T-cell (primary cell): ENCODE data around the gene C17orf78. TPM values are rescaled to one million over a fixed set of nuclear protein-coding genes. Genes with fewer than 3 reads are reported as not detected.

Experiments used
- ATAC-seq, 4 experiments: fragments of 200-7000 bp in 3 of 4; fragments of 150-1000 bp in 1 of 4; cut with Tn5 transposase; replicated peaks in 1 of 4; 1 replicate in 3 of 4; 2 replicates in 1 of 4; pipeline ENCODE4 v1.10.0; 2021; ENCODE audit warnings: moderate library complexity in 3 of 4, mild to moderate bottlenecking in 2 of 4, moderate number of reproducible peaks in 1 of 4
- CTCF ChIA-PET, 2 donors: fragments of 300-600 bp; sonication (Branson Sonifier 250); formaldehyde crosslinking; loops; one replicate each; lab custom pipeline; 2022; ENCODE audit warnings: antibody characterized with exemption in 2 of 2; lab: Charles Lee
- POLR2A ChIA-PET, 2 donors: fragments of 300-600 bp; sonication (Branson Sonifier 250); formaldehyde crosslinking; loops; one replicate each; lab custom pipeline; 2022; ENCODE audit warnings: antibody characterized with exemption in 2 of 2; lab: Charles Lee
- DNase-seq, 35 experiments: peaks; one replicate each; pipeline versions ENCODE4 v3.0.0 to v3.0.0-alpha.2; 2013 to 2023
- H3K27ac ChIP-seq: one replicate; pipeline ENCODE4 v1.5.1; 2013; ENCODE audit warnings: low read length
- H3K27me3 ChIP-seq, 2 experiments: replicated peaks in 1 of 2; 1 replicate in 1 of 2; 2 replicates in 1 of 2; pipeline versions ENCODE4 v1.6.1 to v1.7.0; 2013; ENCODE audit warnings: low read length in 1 of 2, mixed read lengths in 1 of 2; ENCODE audit not compliant: control insufficient read depth in 2 of 2, insufficient read depth in 2 of 2; ENCODE audit errors: extremely low read depth in 1 of 2
- H3K36me3 ChIP-seq, 2 donors: 1 replicate in 1 of 2; 2 replicates in 1 of 2; pipeline versions ENCODE4 v1.6.1 to v1.7.0; 2013; ENCODE audit warnings: low read length in 1 of 2; ENCODE audit not compliant: control insufficient read depth in 2 of 2, insufficient read depth in 1 of 2; ENCODE audit errors: extremely low read depth in 1 of 2
- H3K4me1 ChIP-seq, 2 experiments: 1 replicate in 1 of 2; 2 replicates in 1 of 2; pipeline versions ENCODE4 v1.6.1 to v1.7.0; 2013; ENCODE audit warnings: low read length in 2 of 2, mixed read lengths in 1 of 2; ENCODE audit not compliant: insufficient read depth in 2 of 2, control insufficient read depth in 1 of 2; ENCODE audit errors: extremely low read depth in 1 of 2
- H3K4me3 ChIP-seq, 2 donors: 1 replicate in 1 of 2; 2 replicates in 1 of 2; pipeline versions ENCODE4 v1.5.1 to v1.7.0; 2013; ENCODE audit warnings: mild to moderate bottlenecking in 2 of 2, low read length in 1 of 2, moderate library complexity in 1 of 2; ENCODE audit not compliant: control insufficient read depth in 1 of 2; ENCODE audit errors: extremely low read depth in 1 of 2
- H3K9me3 ChIP-seq: 2 replicates; pipeline ENCODE4 v1.7.0; 2013
- H3K27ac Mint-ChIP-seq, 2 donors: one replicate each; pipeline ENCODE4 v1.8.0; 2020 to 2021; ENCODE audit warnings: mild to moderate bottlenecking in 2 of 2, mixed read lengths in 2 of 2
- H3K27me3 Mint-ChIP-seq, 2 donors: one replicate each; pipeline ENCODE4 v1.8.0; 2021 to 2022; ENCODE audit warnings: mixed read lengths in 2 of 2
- H3K36me3 Mint-ChIP-seq: one replicate; pipeline ENCODE4 v1.8.0; 2021; ENCODE audit warnings: mixed read lengths
- H3K4me1 Mint-ChIP-seq, 3 donors: one replicate each; pipeline ENCODE4 v1.8.0; 2020 to 2022; ENCODE audit warnings: mixed read lengths in 3 of 3, mild to moderate bottlenecking in 1 of 3
- H3K4me3 Mint-ChIP-seq, 3 donors: one replicate each; pipeline ENCODE4 v1.8.0; 2020 to 2022; ENCODE audit warnings: mild to moderate bottlenecking in 3 of 3, mixed read lengths in 3 of 3, moderate library complexity in 3 of 3
- H3K9me3 Mint-ChIP-seq, 3 donors: one replicate each; pipeline ENCODE4 v1.8.0; 2020 to 2022; ENCODE audit warnings: mixed read lengths in 3 of 3
- WGBS: methylation state at CpG from one replicate; pipeline ENCODE4 v1.1.5; 2013; ENCODE audit warnings: missing lambda C conversion rate; ENCODE audit not compliant: insufficient coverage; 5-methylcytosine and 5-hydroxymethylcytosine counted together
- total RNA-seq, 35 experiments: library from RNA in 6 of 35; stranded (reverse) in 6 of 35; fragments of 120-200 nt in 1 of 35; gene quantifications; one replicate each; pipeline versions ENCODE4 v1.2.1 to v1.2.4 and lab custom pipeline; 2013 to 2026

The C17orf78 gene
- total RNA-seq, 5 donors from 2014 or later (not counting 1 experiment from before 2014, with no cell fraction given): not detected

GRCh38 chr17:37382056-37382455 lies 6.3 kb downstream of the C17orf78 start:
- DNase-seq (no peak), ATAC-seq (no peak)
- Mint-ChIP-seq H3K36me3 (no peaks in the 10 kb centered on the region), H3K9me3 (no peaks in the 10 kb centered on the region), H3K27ac (no peak overlapping the region), H3K27me3 (no peaks in the 10 kb centered on the region), H3K4me1 (no peaks in the 10 kb centered on the region), H3K4me3 (no peak overlapping the region)
- CTCF ChIA-PET: interaction anchor here in 1 of 2 donors (0.7 kb wide), 1 partner anchor 880 kb away, joined by 3 read pairs; no protein-coding TSS in a partner anchor
- POLR2A ChIA-PET: no interaction called here
- H3K27ac ChIP-seq: no peak overlapping the region
- no peaks in the 10 kb centered on the region for H3K27me3 ChIP-seq
- no peak overlapping the region for H3K4me3 ChIP-seq
- no peaks in the 10 kb centered on the region for H3K9me3 ChIP-seq
- H3K4me1 ChIP-seq: no peaks in the 10 kb centered on the region
- no peaks in the 10 kb centered on the region for H3K36me3 ChIP-seq
- WGBS: no CpG with 5 or more reads among the region's 1 CpG

DNA sequence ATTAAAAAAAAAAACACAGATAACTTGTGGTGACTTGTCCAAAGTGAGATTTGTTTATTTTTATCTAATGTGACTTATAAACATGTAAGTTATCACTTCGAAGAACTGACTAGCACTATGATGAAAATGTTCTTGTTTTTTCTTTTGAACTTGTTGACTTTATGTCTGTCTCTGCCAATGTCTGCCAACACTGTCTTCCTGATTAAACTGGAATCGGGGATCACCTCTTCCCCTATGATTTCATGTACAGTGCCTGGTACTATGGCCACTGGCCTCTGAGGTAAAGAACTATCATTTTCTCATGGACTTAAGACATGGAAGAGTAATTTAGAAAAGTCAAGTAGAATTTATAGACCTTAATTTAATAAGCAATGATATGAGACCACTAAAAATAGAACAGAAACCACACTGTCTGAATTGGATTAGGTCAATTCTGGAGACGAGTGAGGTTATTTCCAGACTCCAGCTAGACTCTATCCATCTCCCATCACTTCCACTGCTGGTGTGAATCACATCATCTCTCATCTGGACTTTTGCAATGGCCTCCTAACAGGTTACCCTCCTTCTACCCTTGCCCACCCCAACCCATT lies 8.9 kb downstream of the C17orf78 start:
- Histone ChIP-seq H3K36me3 (no peaks in the 10 kb centered on the region), H3K9me3 (no peaks in the 10 kb centered on the region), H3K27ac (no peak overlapping the region), H3K4me3 (no peak overlapping the region), H3K4me1 (no peaks in the 10 kb centered on the region), H3K27me3 (no peaks in the 10 kb centered on the region)
- ATAC-seq (no peak), DNase-seq (no peak)
- Mint-ChIP-seq H3K9me3 (no peaks in the 10 kb centered on the region), H3K4me3 (no peak overlapping the region), H3K4me1 (no peaks in the 10 kb centered on the region), H3K36me3 (no peaks in the 10 kb centered on the region), H3K27ac (no peak overlapping the region), H3K27me3 (no peaks in the 10 kb centered on the region)
- ChIA-PET POLR2A (no interaction called here), CTCF (interaction anchor here in 1 of 2 donors (0.7 kb wide), 1 partner anchor 15 kb away, joined by 3 read pairs; no protein-coding TSS in a partner anchor)
- 100% methylated on average over 1 of the region's 3 CpGs for WGBS

- Histone ChIP-seq H3K27ac (no peak overlapping the region), H3K9me3 (no peaks in the 10 kb centered on the region), H3K4me1 (no peaks in the 10 kb centered on the region), H3K27me3 (no peaks in the 10 kb centered on the region), H3K4me3 (no peak overlapping the region), H3K36me3 (no peaks in the 10 kb centered on the region)
- ATAC-seq (no peak), DNase-seq (no peak)
- CTCF ChIA-PET: interaction anchor here (0.7 to 1.2 kb wide), 4 partner anchors 8 to 43 kb away, joined by 3 to 4 read pairs (median 4); no protein-coding TSS in a partner anchor
- POLR2A ChIA-PET: no interaction called here
- Mint-ChIP-seq H3K4me1 (no peaks in the 10 kb centered on the region), H3K27me3 (no peaks in the 10 kb centered on the region), H3K36me3 (no peaks in the 10 kb centered on the region), H3K27ac (no peak overlapping the region), H3K9me3 (no peaks in the 10 kb centered on the region), H3K4me3 (no peak overlapping the region)
Measured at GRCh38 chr17:37385474-37385990, 9.7 kb downstream of the C17orf78 start.

DNA sequence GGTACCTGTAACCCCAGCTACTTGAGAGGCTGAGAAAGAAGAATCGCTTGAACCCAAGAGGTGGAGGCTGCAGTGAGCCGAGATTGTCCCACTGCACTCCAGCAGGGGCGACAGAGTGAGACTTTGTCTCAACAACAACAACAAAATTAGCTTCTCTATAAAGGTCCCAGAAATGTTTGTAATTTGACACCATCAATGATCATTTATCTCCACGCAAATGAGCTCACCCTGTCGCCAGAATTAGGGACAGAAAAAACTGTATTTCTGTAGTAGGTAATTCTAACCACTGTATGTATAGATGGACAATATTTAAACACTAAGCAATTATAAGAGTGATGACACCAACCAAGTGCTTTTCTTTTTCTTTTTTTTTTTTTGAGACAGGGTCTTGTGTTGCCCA lies 10.7 kb downstream of the C17orf78 start:
- Mint-ChIP-seq H3K4me1 (peaks cover under 1 to 3% (median 2%) of the 10 kb centered on the region in 3 donors), H3K36me3 (no peaks in the 10 kb centered on the region), H3K27me3 (no peaks in the 10 kb centered on the region), H3K9me3 (no peaks in the 10 kb centered on the region), H3K4me3 (no peak overlapping the region), H3K27ac (no peak overlapping the region)
- no CpG with 5 or more reads among the region's 5 CpGs for WGBS
- no peaks in the 10 kb centered on the region for H3K4me1 ChIP-seq
- H3K27me3 ChIP-seq: no peaks in the 10 kb centered on the region
- POLR2A ChIA-PET: no interaction called here
- H3K36me3 ChIP-seq: no peaks in the 10 kb centered on the region
- ATAC-seq (no peak), DNase-seq (no peak)
- H3K9me3 ChIP-seq: no peaks in the 10 kb centered on the region
- no peak overlapping the region for H3K27ac ChIP-seq
- H3K4me3 ChIP-seq: no peak overlapping the region
- CTCF ChIA-PET: interaction anchor here in 1 of 2 donors (0.9 to 1.2 kb wide), 2 partner anchors 10 to 27 kb away, joined by 4 read pairs; no protein-coding TSS in a partner anchor

GRCh38 chr17:37388266-37388665 lies 12.5 kb downstream of the C17orf78 start:
- H3K27me3 ChIP-seq: no peaks in the 10 kb centered on the region
- DNase-seq (no peak), ATAC-seq (no peak)
- H3K9me3 ChIP-seq: no peaks in the 10 kb centered on the region
- no peak overlapping the region for H3K4me3 ChIP-seq
- Mint-ChIP-seq H3K36me3 (no peaks in the 10 kb centered on the region), H3K4me3 (no peak overlapping the region), H3K9me3 (no peaks in the 10 kb centered on the region), H3K27me3 (no peaks in the 10 kb centered on the region), H3K4me1 (peaks cover 11 to 14% (median 12%) of the 10 kb centered on the region in 3 donors), H3K27ac (no peak overlapping the region)
- H3K36me3 ChIP-seq: no peaks in the 10 kb centered on the region
- CTCF ChIA-PET: no interaction called here
- POLR2A ChIA-PET: no interaction called here
- H3K27ac ChIP-seq: no peak overlapping the region
- no peaks in the 10 kb centered on the region for H3K4me1 ChIP-seq
- WGBS: no CpG with 5 or more reads among the region's 3 CpGs

DNA sequence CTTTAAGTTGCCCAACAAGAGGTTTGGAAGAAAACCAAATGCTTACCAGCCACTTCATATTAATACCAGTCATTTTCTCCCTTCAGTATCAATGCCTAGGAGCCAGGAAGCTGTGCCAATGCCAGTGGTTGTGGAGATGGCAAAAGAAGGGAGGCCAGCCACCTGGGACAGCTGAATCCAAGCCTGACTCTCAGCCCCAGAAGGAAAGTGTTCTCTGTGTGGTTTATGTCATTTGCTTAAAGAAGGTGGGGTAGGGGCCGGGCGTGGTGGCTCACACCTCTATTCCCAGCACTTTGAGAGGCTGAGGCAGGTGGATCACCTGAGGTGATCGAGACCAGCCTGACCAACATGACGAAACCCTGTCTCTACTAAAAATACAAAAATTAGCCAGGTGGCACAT lies 13.4 kb downstream of the C17orf78 start:
- no CpG with 5 or more reads among the region's 4 CpGs for WGBS
- Histone ChIP-seq H3K4me1 (no peaks in the 10 kb centered on the region), H3K4me3 (no peak overlapping the region), H3K36me3 (no peaks in the 10 kb centered on the region), H3K9me3 (no peaks in the 10 kb centered on the region), H3K27me3 (no peaks in the 10 kb centered on the region), H3K27ac (no peak overlapping the region)
- Mint-ChIP-seq H3K4me1 (peaks cover 11 to 14% (median 12%) of the 10 kb centered on the region in 3 donors), H3K27me3 (no peaks in the 10 kb centered on the region), H3K36me3 (no peaks in the 10 kb centered on the region), H3K9me3 (no peaks in the 10 kb centered on the region), H3K27ac (no peak overlapping the region), H3K4me3 (no peak overlapping the region)
- ChIA-PET CTCF (no interaction called here), POLR2A (interaction anchor here in 1 of 2 donors (0.7 kb wide), 1 partner anchor 26 kb away, joined by 3 read pairs; no protein-coding TSS in a partner anchor)
- DNase-seq: no peak
- no peak for ATAC-seq
